NCI-H82 treated with DMSO at 0.1 percent for 48 hours (cell line): ENCODE results near the gene RAD23A.

ENCODE experiments used
- DNase-seq: peaks from one replicate; lab custom pipeline; 2025; ENCODE audit not compliant: unreplicated experiment; lab: John Stamatoyannopoulos, UW

Gene RAD23A

DNA sequence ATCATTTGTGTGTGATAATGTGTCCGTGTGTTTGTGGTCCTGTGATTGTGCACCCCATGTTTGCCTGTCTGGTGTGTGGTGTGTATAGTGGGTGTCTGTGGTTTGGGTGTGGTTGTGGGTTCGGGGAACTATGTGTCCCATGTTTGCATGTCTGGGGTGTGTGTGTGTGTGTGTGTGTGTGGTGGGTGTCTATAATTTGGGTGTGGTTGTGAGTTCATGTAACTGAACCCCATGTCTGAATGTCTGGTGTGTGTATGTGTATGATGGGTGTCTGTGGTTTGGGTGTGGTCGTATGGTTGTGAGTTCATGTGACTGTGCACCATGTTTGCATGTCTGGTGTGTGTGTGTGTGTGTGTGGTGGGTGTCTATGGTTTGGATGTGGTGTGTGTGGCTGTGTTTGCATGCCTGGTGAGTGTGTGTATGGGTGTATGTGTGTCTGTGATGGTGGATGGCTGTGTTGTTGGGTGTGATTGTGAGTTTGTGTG, 38.5 kb downstream of the RAD23A start:
- no peak for DNase-seq

DNA sequence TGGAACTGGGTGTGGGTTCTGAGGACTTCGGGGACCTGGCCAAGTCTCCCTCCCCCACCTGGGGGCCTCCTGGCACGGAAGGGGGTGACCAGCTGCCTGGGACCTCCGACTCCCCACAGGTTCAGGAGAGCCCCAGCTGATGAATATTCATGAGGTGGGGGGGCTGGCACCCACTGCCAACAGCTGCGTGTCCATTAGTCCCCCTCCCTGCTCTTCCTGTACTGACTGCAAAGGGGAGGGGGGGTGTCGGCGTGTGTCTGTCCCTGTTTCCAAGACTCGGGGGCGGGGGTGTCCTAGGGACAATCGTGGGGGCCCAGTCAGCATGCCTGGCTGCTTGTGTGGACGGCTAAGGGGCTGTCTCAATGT, 39.0 kb downstream of the RAD23A start:
- DNase-seq: no peak

DNA sequence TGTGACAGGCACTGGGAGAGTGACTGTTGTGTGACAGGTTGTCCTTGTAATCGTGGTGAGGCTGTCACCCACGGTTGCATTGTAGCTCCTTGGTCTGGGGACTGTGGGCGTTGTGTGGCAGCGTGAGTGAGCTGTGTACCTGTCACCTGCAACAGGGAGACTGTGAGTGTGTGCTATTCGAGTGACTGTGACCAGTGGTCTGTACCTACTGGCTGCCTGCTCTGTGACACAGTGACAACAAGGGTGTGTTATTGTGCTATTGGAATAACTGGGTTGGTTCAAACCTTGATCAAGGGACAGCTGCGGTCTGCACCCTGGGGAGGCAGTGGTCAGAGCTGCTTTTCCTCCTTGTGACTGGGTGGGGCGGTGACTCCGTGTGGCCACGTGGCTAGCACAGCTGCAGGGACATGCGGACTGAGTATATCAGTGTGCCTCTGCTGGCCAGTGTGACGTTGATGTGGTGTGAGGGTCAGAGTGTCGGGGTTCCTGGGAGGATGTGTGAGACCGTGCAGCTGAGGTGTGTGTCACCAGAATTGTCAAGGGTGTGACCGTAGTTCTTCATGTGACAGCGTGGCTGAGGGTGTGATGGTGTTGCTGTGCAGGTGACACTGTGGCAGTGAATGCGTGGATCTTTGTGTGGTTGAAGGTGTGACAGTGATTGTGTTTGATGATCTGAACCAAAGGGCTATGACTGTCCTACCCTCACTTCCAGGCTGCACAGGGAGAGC, 39.6 kb downstream of the RAD23A start:
- DNase-seq: no peak

DNA sequence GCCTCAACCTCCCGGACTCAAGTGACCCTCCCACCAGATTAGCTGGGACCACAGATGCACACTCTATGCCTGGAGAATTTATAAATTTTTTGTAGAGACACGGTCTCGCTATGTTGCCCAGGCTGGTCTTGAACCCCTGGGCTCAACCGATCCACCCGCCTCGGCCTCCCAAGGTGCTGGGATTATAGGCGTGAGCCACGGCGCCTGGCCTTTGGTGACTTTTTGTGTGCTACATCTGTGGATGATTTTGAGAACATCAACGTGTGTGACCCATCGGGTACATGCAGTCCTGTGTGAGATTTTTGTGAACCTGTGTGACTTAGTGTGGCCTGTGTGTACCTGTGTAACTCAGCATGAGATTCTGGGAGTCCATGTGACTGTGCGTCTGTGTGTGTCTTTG, 41.1 kb downstream of the RAD23A start:
- no peak for DNase-seq

DNA sequence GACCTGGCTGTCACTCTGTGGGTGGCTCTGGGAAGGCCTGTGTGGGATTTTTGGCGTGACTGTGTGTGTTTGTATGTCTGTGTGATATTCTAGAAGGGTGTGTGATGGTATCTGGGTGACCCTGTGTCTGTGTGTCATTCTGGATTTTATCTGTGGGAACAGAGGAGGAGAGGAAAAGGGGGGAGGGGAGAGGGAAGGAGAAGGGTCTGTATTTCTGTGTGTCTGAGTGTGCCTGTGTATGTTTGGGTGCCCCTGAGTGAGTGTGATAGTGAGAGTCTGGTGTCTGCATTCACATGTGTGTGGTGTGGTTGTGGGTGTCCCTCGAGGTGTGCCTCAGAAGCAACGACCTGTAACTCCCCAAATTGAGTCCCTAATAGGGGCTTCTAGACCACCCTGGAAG, 41.5 kb downstream of the RAD23A start:
- DNase-seq: no peak

DNA sequence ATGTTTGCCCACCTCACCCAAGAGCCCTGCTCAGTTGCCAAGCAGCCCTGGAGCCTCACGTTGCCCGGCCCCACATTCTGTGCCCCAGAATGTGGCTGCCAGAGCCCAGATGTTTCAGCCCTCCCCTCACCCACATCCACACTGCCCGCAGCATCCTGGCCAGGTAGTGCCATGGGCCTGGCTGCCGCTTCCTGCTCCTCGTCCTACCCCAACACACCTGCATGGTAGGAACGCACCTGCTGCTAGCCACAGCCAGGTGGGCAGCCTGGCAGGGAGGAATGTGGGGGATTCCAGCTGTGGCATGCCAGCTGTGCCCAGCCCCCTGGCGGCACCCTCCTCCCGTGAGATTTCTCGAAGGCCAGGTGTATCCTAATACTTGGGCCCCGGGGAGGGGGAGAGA, 42.1 kb downstream of the RAD23A start:
- DNase-seq: no peak

DNA sequence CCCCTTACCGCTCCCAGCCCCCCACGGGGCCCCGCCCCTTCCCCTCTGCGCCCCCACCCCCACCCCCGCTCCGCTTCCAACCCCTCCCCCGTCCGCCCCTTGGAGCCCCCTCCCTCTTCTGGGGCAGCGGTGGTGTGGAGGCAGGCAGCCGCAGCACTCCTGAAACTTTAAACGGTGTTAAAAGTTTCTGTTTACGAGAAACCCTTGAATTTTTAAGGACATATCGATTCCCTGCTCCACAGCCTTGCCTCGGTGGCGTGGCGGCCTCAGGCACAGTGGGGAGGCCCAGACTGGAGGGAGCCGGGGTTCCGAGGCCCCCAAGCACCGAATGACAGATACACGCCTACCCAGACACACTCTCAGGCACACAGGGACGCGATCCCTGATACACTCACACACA, 44.8 kb downstream of the RAD23A start:
- no peak for DNase-seq

DNA sequence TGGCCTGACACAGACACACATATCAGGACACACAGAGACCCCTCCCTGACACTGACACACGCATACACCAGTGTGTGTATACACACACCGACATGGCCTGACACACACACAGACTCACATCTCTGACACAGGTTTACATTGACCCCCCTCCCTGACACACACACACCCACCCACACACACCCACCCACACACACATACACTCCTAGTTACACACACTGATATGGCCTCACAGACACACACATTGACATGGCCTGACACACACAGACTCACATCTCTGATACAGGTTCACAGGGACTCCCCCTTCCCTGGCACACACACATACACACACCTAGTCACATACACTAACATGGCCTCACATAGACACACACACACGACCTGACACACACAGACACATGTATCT, 45.2 kb downstream of the RAD23A start:
- DNase-seq: no peak

DNA sequence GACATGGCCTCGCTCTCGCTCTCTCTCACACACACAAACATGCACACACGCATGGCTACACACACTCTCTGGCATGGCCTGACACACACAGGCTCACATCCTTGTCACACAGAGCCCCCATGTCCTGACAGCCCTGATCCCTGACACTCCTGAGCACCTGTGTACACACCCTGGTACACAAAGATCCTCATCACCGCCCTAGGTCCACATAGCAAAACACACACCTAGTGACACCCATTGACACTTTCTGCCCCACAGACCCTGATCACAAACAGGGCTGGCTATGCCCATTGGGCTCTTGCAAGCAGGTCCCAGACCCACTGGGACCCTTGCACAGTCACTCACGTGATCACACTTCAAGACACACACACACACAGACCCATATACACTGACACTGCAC, 45.6 kb downstream of the RAD23A start:
- no peak for DNase-seq

DNA sequence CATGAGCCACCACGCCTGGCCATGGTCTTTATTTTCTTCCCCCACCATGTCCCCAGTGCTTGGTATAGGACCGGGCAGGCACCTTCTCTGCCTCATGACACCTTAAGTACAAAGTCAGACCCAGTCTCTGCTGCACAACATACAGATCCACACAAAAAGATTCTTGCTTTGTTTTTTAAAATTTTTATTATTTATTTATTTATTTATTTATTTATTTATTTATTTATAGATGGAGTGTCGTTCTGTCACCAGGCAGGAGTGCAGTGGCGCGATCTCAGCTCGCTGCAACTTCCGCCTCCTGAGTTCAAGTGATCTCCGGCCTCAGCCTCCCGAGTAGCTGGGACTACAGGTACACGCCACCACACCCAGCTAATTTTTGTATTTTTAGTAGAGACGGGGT, 47.1 kb downstream of the RAD23A start:
- no peak for DNase-seq

DNA sequence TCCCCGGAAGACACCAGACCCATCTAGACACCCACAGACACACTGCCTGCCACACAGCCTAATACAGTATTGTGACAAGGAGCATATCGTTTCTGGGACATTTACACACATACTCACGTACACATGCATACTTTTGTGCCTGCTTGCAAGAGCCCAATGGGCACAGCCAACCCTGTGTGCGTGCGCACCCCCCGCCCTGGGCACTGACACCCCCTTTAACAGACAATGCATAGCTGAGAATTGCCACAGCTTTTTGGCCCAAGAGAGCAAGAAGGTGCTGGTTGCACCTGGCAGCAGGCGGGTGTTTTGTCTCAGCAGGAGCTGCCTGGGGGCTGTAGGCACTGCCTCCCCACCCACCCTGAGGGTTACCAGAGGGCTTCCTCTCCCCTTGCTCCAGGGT, 47.9 kb downstream of the RAD23A start:
- DNase-seq: no peak

DNA sequence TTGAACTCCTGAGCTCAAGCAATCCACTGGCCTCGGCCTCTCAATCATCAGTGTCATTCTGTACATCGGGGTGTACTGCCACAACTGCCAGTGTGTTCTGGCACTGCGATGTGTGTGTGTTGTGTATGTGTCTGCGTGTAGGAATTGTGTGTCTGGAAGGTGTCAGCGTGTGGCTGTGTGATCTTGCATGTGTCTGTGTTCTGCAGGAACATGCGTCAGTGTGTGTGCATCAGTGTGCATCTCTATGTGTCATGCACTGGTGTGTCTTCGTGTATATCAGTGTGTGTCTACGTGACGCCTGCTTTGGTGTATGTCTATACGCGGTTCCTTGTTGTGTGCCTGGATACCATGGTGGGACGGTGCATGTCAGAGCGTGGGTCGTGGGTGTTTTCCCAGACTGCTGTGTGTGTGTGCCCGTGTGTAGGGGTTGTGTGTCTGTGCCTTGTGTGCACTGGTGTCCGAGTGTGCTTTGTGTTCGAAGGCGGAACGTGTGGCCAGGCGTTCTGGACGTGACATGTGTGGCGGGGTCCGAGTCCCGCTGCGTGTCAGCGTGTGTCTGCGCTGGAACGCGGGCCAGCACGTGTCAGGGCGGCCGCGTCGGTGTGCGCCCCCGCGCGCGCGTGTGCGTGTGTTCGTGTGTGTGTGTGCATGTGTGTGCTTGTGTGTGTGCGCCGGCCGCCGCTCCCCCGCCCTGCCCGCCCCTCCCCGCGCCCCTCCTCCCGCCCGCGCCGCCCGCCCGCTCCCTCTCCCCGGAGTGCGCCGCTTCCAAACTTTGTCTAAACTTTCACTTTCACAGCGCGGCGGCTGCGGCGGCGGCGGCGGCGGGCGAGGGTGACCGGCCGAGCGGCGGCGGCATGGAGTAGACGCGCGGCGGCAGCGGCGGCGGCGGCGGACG, 49.3 kb downstream of the RAD23A start, which contains the start of gene NFIX:
NFIX (plus strand) TSS at position 775 of the 895 bp plus-strand sequence. CDS start 363 bp downstream, outside the sequence.
- DNase-seq: no peak

DNA sequence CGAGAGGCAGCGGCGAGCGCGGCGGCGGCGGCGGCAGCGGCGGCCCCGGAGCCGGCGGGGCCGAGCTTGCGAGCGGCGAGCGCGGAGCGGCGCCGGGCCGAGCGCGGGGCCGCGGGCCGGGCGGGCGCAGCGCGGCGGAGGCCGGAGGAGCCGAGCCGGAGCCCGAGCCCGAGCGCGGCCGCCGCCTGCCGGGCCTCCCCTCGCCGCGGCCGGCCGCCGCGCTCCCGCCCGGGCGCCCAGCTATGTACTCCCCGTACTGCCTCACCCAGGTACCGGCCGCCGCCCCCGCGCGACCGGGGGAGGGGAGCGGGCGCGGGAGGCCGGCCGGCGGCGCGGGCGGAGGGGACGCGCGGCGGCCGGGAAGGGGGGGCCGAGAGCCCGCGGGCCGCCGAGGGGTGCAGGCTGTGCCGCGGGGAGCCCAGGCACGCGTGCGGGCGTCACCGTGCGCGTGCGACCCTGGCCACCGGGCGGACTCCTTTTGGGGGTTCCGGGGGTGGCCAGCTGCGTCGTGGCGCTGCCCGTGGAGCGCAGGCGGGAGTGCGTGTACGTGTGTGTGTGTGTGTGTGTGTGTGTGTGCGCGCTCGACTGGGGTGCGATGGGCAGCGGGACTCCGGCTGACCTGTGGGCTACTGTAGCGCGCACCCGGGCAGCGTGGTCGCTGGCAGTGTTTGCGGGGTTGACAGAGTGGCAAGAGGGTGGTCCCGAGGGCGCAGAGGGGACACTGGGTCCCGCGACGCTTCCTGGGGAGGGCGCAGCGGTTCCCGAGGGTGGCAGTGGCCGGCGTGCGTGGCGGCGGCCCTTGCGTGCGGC, 50.1 kb downstream of the RAD23A start:
- no peak for DNase-seq

DNA sequence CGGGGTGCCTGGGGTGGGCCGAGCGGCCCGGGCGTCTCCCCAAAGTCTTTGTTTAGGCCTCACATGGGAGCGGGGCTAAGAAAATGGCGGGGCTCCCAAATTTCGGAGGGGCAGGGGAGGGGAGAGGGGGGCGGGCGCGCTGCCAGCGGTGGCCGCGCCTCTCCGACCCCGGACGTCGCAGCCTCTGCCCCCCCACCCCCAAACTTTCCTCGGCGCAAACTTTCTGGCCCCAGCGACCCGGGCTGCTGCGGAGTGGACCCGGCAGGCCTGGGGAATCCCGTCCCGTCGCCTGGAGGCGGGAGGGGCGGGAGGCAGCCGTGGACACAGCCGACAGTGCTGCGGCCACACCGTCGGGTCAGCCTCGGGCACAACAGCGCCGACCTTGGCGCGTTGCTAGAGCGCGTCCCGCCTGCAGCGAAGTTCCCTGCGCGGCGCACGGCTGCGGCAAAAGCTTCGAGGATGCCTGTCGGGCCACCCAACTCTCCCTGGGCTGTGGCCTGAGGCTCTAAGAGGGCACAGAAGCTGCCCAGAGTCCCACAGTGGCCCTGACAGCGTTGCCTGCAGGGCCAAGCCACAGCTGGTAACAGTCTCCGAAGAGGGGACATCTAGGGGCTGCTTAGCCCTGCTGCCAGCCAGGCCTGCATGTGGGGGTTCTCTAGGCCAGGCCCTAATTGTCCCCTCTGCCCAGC, 50.9 kb downstream of the RAD23A start:
- no peak for DNase-seq

DNA sequence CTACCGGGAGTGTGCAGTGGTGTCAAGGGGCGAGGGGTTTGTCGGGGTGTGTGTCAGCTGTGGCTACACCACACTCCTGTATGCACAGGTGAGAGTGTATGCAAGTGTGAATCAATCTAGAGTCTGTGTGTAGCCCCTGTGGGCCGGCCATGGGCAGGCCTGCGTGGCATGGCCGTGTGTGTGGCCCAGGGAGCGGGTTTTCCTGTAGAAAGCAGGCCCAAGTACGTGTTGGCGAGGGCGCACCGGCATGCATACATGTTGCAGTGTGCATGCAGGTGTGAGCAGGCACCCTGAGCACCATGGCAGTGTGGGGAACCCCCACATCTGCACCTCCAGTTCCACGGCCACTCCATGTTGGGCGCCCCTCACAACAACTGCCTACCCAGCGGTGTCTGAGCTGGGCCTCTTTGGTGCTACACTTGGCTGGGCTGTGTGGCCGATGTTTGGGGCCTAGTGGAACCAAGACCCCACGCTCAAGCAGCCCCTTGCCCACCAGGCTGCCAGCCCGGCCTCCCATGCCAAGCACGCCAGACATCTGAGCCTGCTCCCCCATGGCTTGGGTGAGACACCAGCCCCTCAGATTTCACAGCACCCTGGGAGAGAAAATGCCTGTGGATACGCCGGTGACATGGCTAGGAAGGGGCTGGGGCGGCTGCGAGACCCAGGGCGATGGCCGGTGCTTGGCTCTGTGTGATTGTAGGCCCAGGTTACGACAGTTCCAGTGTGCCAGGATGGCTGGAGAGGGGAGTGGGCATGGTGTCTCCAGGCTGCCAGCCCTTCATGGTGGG, 51.7 kb downstream of the RAD23A start:
- no peak for DNase-seq

DNA sequence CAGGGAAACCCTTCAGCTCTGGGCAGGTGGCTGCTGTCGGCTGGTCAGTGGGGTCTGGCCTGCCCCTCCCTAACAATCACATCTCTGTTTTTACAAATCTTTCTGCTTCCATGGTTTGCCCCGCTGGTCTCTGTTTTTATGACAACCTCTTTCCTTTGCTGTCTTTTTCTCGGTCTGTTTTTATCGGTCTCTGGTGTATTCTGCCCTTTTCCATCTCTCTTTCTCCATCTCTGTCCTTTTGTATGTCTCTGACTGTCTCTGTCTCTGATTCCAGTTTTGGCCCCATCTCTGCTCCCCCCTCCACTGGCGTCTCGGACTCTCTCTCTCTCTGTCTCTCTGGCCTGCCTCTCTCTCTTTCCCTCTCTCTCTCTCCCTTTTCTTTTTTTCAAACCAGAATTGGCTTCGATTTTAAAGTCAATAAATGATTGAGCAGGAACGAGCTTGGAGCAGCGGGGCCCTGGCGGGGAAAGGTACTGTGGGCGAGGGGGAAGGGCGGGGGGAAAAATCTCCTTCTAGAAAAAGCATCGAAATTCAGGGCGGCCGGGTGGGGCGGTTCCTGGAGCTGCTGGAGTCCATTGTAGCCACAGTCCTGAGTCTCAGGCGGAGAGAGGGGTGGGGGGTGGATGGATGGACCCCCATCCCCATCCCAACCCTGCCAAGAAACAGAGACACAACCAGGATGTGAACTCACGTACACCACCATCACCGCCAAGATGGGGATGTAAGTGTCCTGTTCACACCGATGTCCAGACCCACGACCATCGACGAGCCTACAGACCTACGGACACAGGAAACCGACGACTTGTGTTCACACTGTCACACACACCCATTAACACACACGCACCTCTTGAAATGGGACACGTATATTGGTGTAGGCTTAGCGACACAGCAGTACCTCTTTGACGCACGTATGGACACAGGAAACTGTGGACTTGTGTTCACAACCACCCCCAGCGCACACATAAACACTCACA, 52.6 kb downstream of the RAD23A start:
- no peak for DNase-seq

DNA sequence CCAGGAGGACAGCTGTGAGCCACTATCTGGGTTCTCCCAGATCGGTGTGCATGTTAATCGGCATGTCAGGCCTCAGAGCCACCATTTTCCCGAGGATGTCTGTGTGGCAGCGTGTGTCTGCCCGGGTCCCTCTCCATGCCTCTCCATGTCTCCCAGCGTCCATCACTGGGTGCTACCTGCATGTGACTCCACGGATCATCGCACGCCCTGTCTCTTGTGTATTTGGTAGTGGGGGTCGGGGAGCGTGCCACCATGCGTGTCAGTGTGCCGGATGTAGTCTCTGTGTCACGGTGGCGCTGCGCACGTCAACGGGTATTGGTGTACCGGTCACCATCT, 55.5 kb downstream of the RAD23A start:
- DNase-seq: no peak

DNA sequence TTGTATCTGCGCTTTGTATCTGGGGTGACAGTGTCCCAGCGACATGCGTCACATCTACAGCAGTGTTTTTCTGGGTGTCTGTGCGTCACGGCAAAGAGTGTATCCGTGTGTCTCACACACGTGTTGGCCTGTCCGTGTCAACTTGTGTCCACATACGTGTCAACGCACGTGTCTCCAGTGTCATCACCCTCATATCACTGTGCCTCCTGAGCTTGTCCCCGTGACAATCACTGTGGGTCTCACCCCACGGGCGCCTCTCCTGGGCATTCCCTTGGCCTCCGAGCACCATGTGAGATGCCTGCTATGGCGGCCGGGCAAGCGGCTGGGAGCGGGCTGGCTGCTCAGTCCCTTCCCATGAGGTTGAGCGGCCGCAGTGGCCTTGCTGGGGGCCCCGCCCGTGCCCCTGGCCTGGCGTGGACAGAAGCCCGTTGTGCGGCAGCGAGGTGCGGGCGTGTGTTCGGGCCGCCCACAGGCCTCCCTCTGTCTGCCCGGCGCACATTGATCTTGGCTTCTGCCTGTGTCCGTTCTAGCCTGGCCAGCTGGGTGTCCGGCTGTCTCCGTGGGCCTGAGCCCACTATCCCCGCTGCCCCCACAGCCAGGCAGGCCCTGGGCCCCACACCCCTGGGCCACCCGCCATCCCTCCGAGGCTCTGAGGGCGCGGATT, 56.0 kb downstream of the RAD23A start:
- DNase-seq: no peak
